ENCODE data around the gene D2HGDH. TPM values are rescaled to one million over a fixed set of nuclear protein-coding genes. Genes with fewer than 3 reads are reported as not detected.

D2HGDH gene
- total RNA-seq (10 to 100 TPM; 18.8 to 51.5 (median 32.3) TPM), polyA plus RNA-seq (10 to 100 TPM; 20.8 to 69.8 (median 67.0) TPM)
- long read RNA-seq, donor 1, partial matches to known transcripts, result 18 of 22 reads
- long read RNA-seq, donor 1, other reads (novel, unspliced or antisense), result 0 of 22 reads
- long read RNA-seq, donor 2, partial matches to known transcripts, result 0 of 1 reads
- long read RNA-seq, donor 2, other reads (novel, unspliced or antisense), result 0 of 1 reads

DNA sequence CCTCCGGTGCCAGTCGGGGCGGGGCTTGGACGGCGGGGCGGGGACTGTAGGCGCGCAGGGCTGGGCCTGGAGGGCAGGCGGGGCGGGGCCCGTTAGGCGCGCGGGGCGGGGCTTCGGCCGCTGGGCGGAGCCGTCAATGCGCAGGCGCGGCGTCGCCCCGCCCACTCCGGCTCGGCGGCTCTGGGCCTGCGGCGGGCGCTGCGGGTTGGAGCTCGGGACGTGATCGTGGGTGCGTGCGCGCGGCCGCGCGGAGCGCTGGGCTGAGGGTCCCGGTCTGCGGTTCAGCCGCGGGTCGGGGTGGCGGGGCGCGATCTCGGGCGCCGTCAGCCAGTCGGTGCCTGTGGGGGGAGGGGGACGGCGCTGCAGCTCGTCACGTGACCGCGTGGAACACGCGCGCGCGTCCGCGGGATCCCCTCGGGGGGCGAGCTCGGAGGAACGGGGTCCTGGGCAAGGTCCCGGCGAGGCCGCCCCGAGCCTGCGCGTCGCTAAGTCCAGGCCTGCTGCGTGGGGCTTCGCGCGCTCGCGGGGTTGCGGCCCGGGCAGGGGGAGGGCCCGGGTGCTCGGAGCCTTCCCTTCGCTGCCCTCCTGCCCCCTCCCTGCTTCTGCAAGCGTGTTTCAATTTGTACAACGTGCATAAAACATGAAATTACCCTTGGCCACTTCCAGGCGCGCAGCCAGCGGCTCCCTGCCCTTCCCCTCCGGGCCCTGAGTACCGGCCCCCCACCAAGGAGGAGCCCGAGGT lies at the start of gene D2HGDH:
Gene D2HGDH, plus strand, starts transcription at position 164 of the 742 bp plus-strand sequence. CDS start 595 bp downstream, outside the sequence.
- TF ChIP-seq POLR2A (IDR thresholded peaks at IDR 0.05) (peak in 2 of 3 donors; percentile 30 to 76), POLR2AphosphoS5 (IDR thresholded peaks at IDR 0.05) (peak; percentile 86 to 91 (median 87))
- TF ChIP-seq, protein P1, sequence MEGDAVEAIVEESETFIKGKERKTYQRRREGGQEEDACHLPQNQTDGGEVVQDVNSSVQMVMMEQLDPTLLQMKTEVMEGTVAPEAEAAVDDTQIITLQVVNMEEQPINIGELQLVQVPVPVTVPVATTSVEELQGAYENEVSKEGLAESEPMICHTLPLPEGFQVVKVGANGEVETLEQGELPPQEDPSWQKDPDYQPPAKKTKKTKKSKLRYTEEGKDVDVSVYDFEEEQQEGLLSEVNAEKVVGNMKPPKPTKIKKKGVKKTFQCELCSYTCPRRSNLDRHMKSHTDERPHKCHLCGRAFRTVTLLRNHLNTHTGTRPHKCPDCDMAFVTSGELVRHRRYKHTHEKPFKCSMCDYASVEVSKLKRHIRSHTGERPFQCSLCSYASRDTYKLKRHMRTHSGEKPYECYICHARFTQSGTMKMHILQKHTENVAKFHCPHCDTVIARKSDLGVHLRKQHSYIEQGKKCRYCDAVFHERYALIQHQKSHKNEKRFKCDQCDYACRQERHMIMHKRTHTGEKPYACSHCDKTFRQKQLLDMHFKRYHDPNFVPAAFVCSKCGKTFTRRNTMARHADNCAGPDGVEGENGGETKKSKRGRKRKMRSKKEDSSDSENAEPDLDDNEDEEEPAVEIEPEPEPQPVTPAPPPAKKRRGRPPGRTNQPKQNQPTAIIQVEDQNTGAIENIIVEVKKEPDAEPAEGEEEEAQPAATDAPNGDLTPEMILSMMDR (IDR thresholded peaks at IDR 0.05 in 8 of 11, conservative IDR thresholded peaks at IDR 0.05 in 3 of 11), result peak in 3 of 11 experiments; percentile 1 to 4 (median 1)
- Histone ChIP-seq H3K4me3 (peak within 1 kb of the TSS; percentile 75 to 99 (median 92)), H3K36me3 (peaks cover 0 to 17% (median 0%) of the 10 kb centered on the region in 6 donors), H3K27ac (peak within 1 kb of the TSS; percentile 89 to 96 (median 94)), H3K27me3 (replicated peaks in 1 of 7) (no peaks in the 10 kb centered on the region), H3K4me1 (peaks cover 4 to 86% (median 42%) of the 10 kb centered on the region in 6 donors), H3K9me3 (no peaks in the 10 kb centered on the region)
- peak; percentile 99 for DNase-seq
- intact Hi-C loops (cut with DNase I; ENCODE audit: low total_unique reads), result loop anchor here (10.0 kb wide), 1 partner anchor 140 kb away; no protein-coding TSS in a partner anchor
- 0% methylated on average over 13 to 98 of the region's 98 CpGs for WGBS, 5 donors

DNA sequence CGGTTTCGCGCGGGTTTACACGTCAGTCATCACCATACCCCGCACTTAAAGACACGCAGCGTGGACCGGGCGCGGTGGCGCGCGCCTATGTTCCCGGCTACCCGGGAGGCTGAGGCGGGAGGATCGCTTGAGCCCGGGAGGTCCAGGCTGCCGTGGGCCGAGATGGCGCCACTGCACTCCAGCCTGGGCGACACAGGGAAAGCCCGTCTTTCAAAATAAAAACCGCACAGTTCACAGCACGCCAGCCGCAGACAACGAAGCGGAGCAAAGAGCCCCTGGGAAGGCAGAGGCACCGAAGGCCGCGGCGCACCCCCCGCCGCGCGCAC lies 48.1 kb upstream of the D2HGDH start:
- intact Hi-C loops (cut with DNase I; ENCODE audit: low total_unique reads), result no loop called here
- TF ChIP-seq POLR2AphosphoS5 (IDR thresholded peaks at IDR 0.05), result no peak
- no peak for TF ChIP-seq POLR2A (IDR thresholded peaks at IDR 0.05)
- TF ChIP-seq, protein P1 (IDR thresholded peaks at IDR 0.05 in 8 of 11, conservative IDR thresholded peaks at IDR 0.05 in 3 of 11), result no peak
- no peak for DNase-seq
- peak overlapping the region; percentile 81 to 100 (median 96) for H3K4me3 ChIP-seq
- H3K27me3 ChIP-seq (replicated peaks in 1 of 7), result no peaks in the 10 kb centered on the region
- H3K4me1 ChIP-seq, result peaks cover 11 to 56% (median 35%) of the 10 kb centered on the region in 6 donors
- no peaks in the 10 kb centered on the region for H3K9me3 ChIP-seq
- WGBS, 5 donors, result 0 to 1% (median 1%) methylated on average over 28 to 37 of the region's 37 CpGs
- H3K36me3 ChIP-seq, result peaks cover 0 to 59% (median 31%) of the 10 kb centered on the region in 6 donors
- H3K27ac ChIP-seq, result peak overlapping the region; percentile 92 to 96 (median 94)

DNA sequence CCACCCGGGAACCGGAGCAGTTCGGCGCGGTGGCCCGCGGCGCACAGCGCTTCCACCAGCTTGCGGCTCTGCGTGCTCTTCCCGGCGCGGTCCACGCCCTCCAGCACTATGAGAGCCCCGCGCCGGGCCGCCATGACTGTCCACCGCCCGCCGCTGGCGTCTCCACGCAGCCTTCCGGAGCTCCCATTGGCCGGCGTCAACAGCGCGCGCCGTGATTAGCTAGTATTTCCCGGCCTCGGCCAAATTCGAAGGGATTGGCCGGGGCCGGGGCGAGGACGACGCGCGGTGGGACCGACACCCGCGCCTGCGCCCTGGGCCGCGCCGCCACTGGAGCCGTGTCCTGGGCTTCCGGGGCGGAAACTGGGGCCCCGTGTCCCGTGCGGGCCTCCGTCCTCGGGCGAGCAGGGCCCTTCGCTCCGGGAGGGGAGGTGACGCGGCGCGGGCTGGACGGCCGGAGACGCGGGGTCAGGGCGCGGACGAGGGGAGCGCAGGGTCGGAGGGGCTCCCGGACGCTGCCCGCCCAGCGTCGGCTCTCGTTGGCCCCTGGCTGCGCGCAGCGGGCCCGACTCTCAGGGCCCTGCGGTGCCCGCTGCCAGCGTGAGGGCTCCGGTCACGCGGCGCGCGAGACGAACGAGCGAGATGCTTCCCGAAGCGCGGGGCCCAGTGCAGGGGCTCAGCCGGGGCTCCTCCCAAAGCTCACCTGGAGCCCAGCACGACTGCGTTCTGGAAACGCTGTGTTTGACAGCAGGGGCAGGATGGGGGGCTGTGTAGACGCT lies 47.6 kb upstream of the D2HGDH start, which contains the start of gene DTYMK:
Gene DTYMK, minus strand, starts transcription at position 166 of the 776 bp plus-strand sequence. Its CDS starts 32 bp downstream, at position 134.
- TF ChIP-seq POLR2AphosphoS5 (IDR thresholded peaks at IDR 0.05), result peak; percentile 96 to 98 (median 96)
- peak; percentile 24 to 57 (median 38) for TF ChIP-seq POLR2A (IDR thresholded peaks at IDR 0.05)
- TF ChIP-seq, protein P1 (IDR thresholded peaks at IDR 0.05 in 8 of 11, conservative IDR thresholded peaks at IDR 0.05 in 3 of 11), result peak in 2 of 11 experiments; percentile 13 to 32
- Histone ChIP-seq H3K27ac (peak within 1 kb of the TSS; percentile 92 to 96 (median 94)), H3K27me3 (replicated peaks in 1 of 7) (no peaks in the 10 kb centered on the region), H3K4me1 (peaks cover 11 to 59% (median 35%) of the 10 kb centered on the region in 6 donors), H3K4me3 (peak within 1 kb of the TSS; percentile 81 to 100 (median 96)), H3K9me3 (no peaks in the 10 kb centered on the region), H3K36me3 (peaks cover 0 to 59% (median 31%) of the 10 kb centered on the region in 6 donors)
- peak; percentile 99 for DNase-seq
- intact Hi-C loops (cut with DNase I; ENCODE audit: low total_unique reads), result no loop called here
- WGBS, 5 donors, result 0 to 1% (median 0%) methylated on average over 37 to 102 of the region's 102 CpGs

Data from spleen (tissue), 13 donors.